Ovary (tissue), 3 donors: ENCODE data around the gene TMTC2.

Experiments used
- POLR2A ChIP-seq: fragments of 450-650 bp; IDR thresholded peaks from one replicate; pipeline ENCODE4 v1.6.1; 2017; ENCODE audit warnings: antibody characterized with exemption, mild to moderate bottlenecking, moderate library complexity
- TF ChIP-seq, protein P1 (sequence below), 3 donors: fragments of 450-650 bp in 2 of 3; fragments of 200-600 bp in 1 of 3; IDR thresholded peaks; one replicate each; pipeline versions ENCODE4 v1.5.1 to v1.8.0; 2016 to 2022; ENCODE audit warnings: antibody characterized with exemption in 3 of 3, mild to moderate bottlenecking in 1 of 3
- donor health status: DM: no; HTN: no; CAD: no.

GRCh38 chr12:83018088-83018487 is 331.4 kb downstream of the TMTC2 start:
- TF ChIP-seq, protein P1, sequence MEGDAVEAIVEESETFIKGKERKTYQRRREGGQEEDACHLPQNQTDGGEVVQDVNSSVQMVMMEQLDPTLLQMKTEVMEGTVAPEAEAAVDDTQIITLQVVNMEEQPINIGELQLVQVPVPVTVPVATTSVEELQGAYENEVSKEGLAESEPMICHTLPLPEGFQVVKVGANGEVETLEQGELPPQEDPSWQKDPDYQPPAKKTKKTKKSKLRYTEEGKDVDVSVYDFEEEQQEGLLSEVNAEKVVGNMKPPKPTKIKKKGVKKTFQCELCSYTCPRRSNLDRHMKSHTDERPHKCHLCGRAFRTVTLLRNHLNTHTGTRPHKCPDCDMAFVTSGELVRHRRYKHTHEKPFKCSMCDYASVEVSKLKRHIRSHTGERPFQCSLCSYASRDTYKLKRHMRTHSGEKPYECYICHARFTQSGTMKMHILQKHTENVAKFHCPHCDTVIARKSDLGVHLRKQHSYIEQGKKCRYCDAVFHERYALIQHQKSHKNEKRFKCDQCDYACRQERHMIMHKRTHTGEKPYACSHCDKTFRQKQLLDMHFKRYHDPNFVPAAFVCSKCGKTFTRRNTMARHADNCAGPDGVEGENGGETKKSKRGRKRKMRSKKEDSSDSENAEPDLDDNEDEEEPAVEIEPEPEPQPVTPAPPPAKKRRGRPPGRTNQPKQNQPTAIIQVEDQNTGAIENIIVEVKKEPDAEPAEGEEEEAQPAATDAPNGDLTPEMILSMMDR (IDR thresholded peaks at IDR 0.05) = no peak
- TF ChIP-seq POLR2A = no peak
